ENCODE data around the gene EEFSEC. TPM values are rescaled to one million over a fixed set of nuclear protein-coding genes. Genes with fewer than 3 reads are reported as not detected.

EEFSEC gene
- total RNA-seq, 1 experiment from 2014 or later = 9.5 TPM

DNA sequence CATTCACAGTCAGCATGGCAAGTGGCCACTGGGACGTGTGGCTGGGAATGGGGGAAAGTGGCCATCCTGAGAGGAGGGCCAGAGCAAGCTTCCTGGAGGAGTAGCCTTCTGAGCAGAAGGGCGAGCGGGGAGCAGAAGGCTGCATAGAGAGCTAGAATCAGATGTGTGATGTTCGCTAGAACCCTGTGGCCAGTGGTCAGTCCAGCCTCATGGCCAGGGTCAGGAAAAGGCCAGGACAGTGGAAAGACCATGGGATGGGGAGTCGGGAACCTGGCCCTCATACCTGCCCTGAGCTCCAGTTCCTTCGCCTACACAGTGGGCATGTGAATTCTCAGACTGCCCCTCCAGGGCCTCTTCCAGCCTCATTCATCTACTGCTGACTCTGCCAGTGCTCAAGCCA is 211.0 kb downstream of the EEFSEC start:
- Histone ChIP-seq H3K23me2 (ENCODE audit: insufficient read length, low read depth, low read length, poor library complexity, severe bottlenecking) (no peaks in the 10 kb centered on the region), H3K9ac (ENCODE audit: extremely low read depth, insufficient read length, low read length) (no peak overlapping the region), H3K14ac (ENCODE audit: insufficient read depth, low read length) (no peak overlapping the region), H4K8ac (replicated peaks; ENCODE audit: insufficient read length, low read depth, low read length) (no peak overlapping the region), H2BK5ac (ENCODE audit: insufficient read length, low read length) (no peak overlapping the region), H3K4ac (ENCODE audit: low read depth, low read length) (no peak overlapping the region), H3K9me3 (ENCODE audit: control insufficient read depth, low read depth, low read length) (no peaks in the 10 kb centered on the region), H3K56ac (ENCODE audit: insufficient read length, low read depth, low read length) (no peak overlapping the region), H2AFZ (ENCODE audit: low read length) (no peak overlapping the region), H3K23ac (ENCODE audit: insufficient read length, low read depth, low read length) (no peak overlapping the region), H2AK5ac (ENCODE audit: insufficient read length, low read length) (no peak overlapping the region), H3K4me2 (ENCODE audit: insufficient read depth, insufficient read length, low read length) (no peak overlapping the region), H2BK120ac (ENCODE audit: low read depth, low read length, poor library complexity, severe bottlenecking) (no peak overlapping the region), H4K20me1 (ENCODE audit: control insufficient read depth, insufficient read depth, insufficient read length) (no peaks in the 10 kb centered on the region), H4K5ac (ENCODE audit: insufficient read length, low read depth, low read length) (no peak overlapping the region), H3K4me1 (ENCODE audit: insufficient read depth, low read length) (no peaks in the 10 kb centered on the region; the same call in 1 of the 2 replicates), H4K91ac (ENCODE audit: insufficient read length, low read depth, low read length) (no peak overlapping the region), H3K27ac (ENCODE audit: insufficient read length, low read depth, low read length) (no peak overlapping the region), H3K18ac (ENCODE audit: insufficient read length, low read depth, low read length) (no peak overlapping the region), H2BK20ac (ENCODE audit: low read depth, low read length, poor library complexity, severe bottlenecking) (no peak overlapping the region), H3K79me2 (ENCODE audit: insufficient read depth, low read length) (no peaks in the 10 kb centered on the region), H3T11ph (ENCODE audit: low read length) (no peak overlapping the region), H3K79me1 (ENCODE audit: insufficient read depth, low read depth, low read length, poor library complexity, severe bottlenecking) (no peaks in the 10 kb centered on the region), H3K27me3 (ENCODE audit: insufficient read depth, low read length) (no peaks in the 10 kb centered on the region), H2BK12ac (ENCODE audit: insufficient read length, low read depth, low read length) (no peak overlapping the region), H2BK15ac (ENCODE audit: low read depth, low read length) (no peak overlapping the region)
- Mint-ChIP-seq H3K36me3 (ENCODE audit: insufficient read depth in 1 of 3, low read depth in 3 of 3) (peaks cover 0 to 2% (median 0%) of the 10 kb centered on the region in 3 experiments; a peak in 1 of 7 replicates), H3K4me1 (peaks cover 10 to 14% of the 10 kb centered on the region in 2 experiments), H3K9me3 (no peaks in the 10 kb centered on the region), H3K4me3 (no peak overlapping the region; a peak in 1 of 5 replicates), H3K27ac (peak overlapping the region in 2 of 3 experiments; percentile 15 to 62; a peak in 2 of 7 replicates), H3K27me3 (ENCODE audit: low read depth) (no peaks in the 10 kb centered on the region)
- no CpG with 5 or more reads among the region's 6 CpGs for WGBS (ENCODE audit: extremely low coverage, insufficient read length, low lambda C conversion rate)
- TF ChIP-seq, protein P1, sequence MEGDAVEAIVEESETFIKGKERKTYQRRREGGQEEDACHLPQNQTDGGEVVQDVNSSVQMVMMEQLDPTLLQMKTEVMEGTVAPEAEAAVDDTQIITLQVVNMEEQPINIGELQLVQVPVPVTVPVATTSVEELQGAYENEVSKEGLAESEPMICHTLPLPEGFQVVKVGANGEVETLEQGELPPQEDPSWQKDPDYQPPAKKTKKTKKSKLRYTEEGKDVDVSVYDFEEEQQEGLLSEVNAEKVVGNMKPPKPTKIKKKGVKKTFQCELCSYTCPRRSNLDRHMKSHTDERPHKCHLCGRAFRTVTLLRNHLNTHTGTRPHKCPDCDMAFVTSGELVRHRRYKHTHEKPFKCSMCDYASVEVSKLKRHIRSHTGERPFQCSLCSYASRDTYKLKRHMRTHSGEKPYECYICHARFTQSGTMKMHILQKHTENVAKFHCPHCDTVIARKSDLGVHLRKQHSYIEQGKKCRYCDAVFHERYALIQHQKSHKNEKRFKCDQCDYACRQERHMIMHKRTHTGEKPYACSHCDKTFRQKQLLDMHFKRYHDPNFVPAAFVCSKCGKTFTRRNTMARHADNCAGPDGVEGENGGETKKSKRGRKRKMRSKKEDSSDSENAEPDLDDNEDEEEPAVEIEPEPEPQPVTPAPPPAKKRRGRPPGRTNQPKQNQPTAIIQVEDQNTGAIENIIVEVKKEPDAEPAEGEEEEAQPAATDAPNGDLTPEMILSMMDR (conservative IDR thresholded peaks at IDR 0.05) = no peak
- no peak for DNase-seq
